ENCODE measurements around the gene PCDH1. TPM values are rescaled to one million over a fixed set of nuclear protein-coding genes. Genes with fewer than 3 reads are reported as not detected.

Gene PCDH1
- total RNA-seq, 2 donors from 2014 or later: 45.4 to 69.7 TPM

- peaks cover 64% of the 10 kb centered on the region for H3K36me3 Mint-ChIP-seq (ENCODE audit: low read depth)
- WGBS, 2 experiments (ENCODE audit: insufficient coverage in 1 of 2, insufficient read length in 1 of 2): 95 to 98% methylated on average over 17 to 20 of the region's 20 CpGs
Measured at GRCh38 chr5:141863569-141864178, 14.5 kb downstream of the PCDH1 start.

GRCh38 chr5:141862936-141863543, 15.2 kb downstream of the PCDH1 start:
- peaks cover 56% of the 10 kb centered on the region for H3K36me3 ChIP-seq (ENCODE audit: control insufficient read depth, insufficient read depth, low read length)
- no peaks in the 10 kb centered on the region for H3K9me3 Mint-ChIP-seq
- no peak overlapping the region for H3K27ac Mint-ChIP-seq
- no peaks in the 10 kb centered on the region for H3K9me3 ChIP-seq (ENCODE audit: control insufficient read depth, low read length)
- peaks cover 60% of the 10 kb centered on the region for H3K36me3 Mint-ChIP-seq (ENCODE audit: low read depth)
- H3K4me3 ChIP-seq (ENCODE audit: low read length): no peak overlapping the region
- H3K9ac ChIP-seq (ENCODE audit: extremely low read depth, low read length, poor library complexity, severe bottlenecking): no peak overlapping the region
- 93 to 94% methylated on average over 7 to 16 of the region's 16 CpGs for WGBS, 2 experiments (ENCODE audit: insufficient coverage in 1 of 2, insufficient read length in 1 of 2)
- H3K4me1 Mint-ChIP-seq: peaks cover 21% of the 10 kb centered on the region
- H3K27ac ChIP-seq (ENCODE audit: low read depth, low read length): no peak overlapping the region
- no peaks in the 10 kb centered on the region for H3K27me3 Mint-ChIP-seq (ENCODE audit: insufficient read depth)
- no peak overlapping the region for H3K4me3 Mint-ChIP-seq
- no peak for TF ChIP-seq CTCF (conservative IDR thresholded peaks at IDR 0.05)
- H3K27me3 ChIP-seq (ENCODE audit: control insufficient read depth, insufficient read depth, low read length, poor library complexity, severe bottlenecking): no peaks in the 10 kb centered on the region
- no peaks in the 10 kb centered on the region for H3K4me1 ChIP-seq (ENCODE audit: control insufficient read depth, insufficient read depth, low read length)
- DNase-seq: no peak

More at GRCh38 chr5:141863569-141864178, 14.5 kb downstream of the PCDH1 start:
- H3K27me3 ChIP-seq (ENCODE audit: control insufficient read depth, insufficient read depth, low read length, poor library complexity, severe bottlenecking): no peaks in the 10 kb centered on the region
- peaks cover 14% of the 10 kb centered on the region for H3K4me1 Mint-ChIP-seq
- H3K4me1 ChIP-seq (ENCODE audit: control insufficient read depth, insufficient read depth, low read length): no peaks in the 10 kb centered on the region
- H3K9me3 ChIP-seq (ENCODE audit: control insufficient read depth, low read length): no peaks in the 10 kb centered on the region
- TF ChIP-seq CTCF (conservative IDR thresholded peaks at IDR 0.05): peak; percentile 34
- H3K36me3 ChIP-seq (ENCODE audit: control insufficient read depth, insufficient read depth, low read length): peaks cover 62% of the 10 kb centered on the region
- no peak overlapping the region for H3K27ac Mint-ChIP-seq
- no peak for DNase-seq
- H3K4me3 Mint-ChIP-seq: no peak overlapping the region
- H3K9me3 Mint-ChIP-seq: no peaks in the 10 kb centered on the region
- H3K9ac ChIP-seq (ENCODE audit: extremely low read depth, low read length, poor library complexity, severe bottlenecking): no peak overlapping the region
- no peaks in the 10 kb centered on the region for H3K27me3 Mint-ChIP-seq (ENCODE audit: insufficient read depth)
- no peak overlapping the region for H3K4me3 ChIP-seq (ENCODE audit: low read length)
- no peak overlapping the region for H3K27ac ChIP-seq (ENCODE audit: low read depth, low read length)

- no peak overlapping the region for H3K4me3 ChIP-seq (ENCODE audit: low read length)
- H3K4me1 ChIP-seq (ENCODE audit: control insufficient read depth, insufficient read depth, low read length): no peaks in the 10 kb centered on the region
- no peaks in the 10 kb centered on the region for H3K9me3 ChIP-seq (ENCODE audit: control insufficient read depth, low read length)
- H3K36me3 ChIP-seq (ENCODE audit: control insufficient read depth, insufficient read depth, low read length): peaks cover 50% of the 10 kb centered on the region
- H3K9ac ChIP-seq (ENCODE audit: extremely low read depth, low read length, poor library complexity, severe bottlenecking): no peak overlapping the region
- Mint-ChIP-seq H3K27me3 (ENCODE audit: insufficient read depth) (no peaks in the 10 kb centered on the region), H3K36me3 (ENCODE audit: low read depth) (peaks cover 53% of the 10 kb centered on the region), H3K4me3 (no peak overlapping the region), H3K27ac (no peak overlapping the region), H3K4me1 (peaks cover 25% of the 10 kb centered on the region), H3K9me3 (no peaks in the 10 kb centered on the region)
- H3K27ac ChIP-seq (ENCODE audit: low read depth, low read length): no peak overlapping the region
- no peak for DNase-seq
- H3K27me3 ChIP-seq (ENCODE audit: control insufficient read depth, insufficient read depth, low read length, poor library complexity, severe bottlenecking): no peaks in the 10 kb centered on the region
- no peak for TF ChIP-seq CTCF (conservative IDR thresholded peaks at IDR 0.05)
- WGBS, 2 experiments (ENCODE audit: insufficient coverage in 1 of 2, insufficient read length in 1 of 2): 88 to 95% methylated on average over 2 to 5 of the region's 5 CpGs
Measured at GRCh38 chr5:141861194-141861593, 17.0 kb downstream of the PCDH1 start.

Data from endodermal cell (in vitro differentiated cells).